Measurements from ENCODE around the gene CYP17A1.

The CYP17A1 gene

DNA sequence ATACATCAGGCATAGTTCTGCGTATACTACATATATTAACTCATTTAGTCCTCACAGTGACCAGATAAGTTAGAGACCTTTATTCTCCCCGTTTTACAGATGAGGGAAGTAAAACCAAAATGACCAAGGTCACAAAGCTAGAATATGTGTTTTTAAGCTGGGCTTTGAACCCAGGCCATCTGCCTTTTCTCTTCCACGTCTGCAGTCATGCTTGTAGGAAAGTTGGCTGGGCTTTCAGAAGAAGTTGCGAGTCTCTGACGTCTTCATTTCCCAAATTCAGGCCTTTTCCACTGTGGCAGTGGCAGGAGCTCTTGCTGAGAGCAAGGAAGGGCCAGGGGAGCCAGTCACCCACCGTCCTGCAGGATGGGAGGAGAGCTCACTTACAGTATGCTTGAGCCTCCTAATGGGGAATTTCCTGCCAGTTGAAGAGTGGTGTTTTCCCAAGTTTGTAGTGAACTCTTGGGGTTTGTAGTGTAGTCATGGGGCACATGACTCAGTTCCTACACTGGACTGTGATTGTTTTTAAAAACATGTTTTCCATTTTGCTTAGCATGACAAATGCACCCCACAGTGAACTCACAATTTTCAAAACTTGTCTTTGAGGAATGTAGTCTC lies 34.2 kb downstream of the CYP17A1 start:
- peak; percentile 51 for DNase-seq

DNA sequence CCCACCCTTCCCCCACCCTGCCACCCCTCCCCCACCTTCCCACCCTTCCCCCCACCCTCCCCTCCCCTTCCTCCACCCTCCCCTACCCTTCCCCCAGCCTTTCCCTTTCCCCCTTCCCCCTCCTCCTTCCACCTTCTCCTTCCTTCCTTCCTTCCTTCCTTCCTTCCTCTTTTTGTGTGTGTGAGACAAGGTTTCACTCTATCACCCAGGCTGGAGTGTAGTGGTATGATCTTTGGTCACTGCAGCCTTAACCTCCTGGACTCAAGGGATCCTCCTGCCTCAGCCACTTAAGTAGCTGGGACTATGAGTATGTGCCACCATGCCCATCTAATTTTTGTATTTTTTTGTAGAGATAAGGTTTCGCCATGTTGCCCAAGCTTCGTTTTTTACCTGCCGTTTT lies 35.2 kb downstream of the CYP17A1 start:
- DNase-seq, result no peak

DNA sequence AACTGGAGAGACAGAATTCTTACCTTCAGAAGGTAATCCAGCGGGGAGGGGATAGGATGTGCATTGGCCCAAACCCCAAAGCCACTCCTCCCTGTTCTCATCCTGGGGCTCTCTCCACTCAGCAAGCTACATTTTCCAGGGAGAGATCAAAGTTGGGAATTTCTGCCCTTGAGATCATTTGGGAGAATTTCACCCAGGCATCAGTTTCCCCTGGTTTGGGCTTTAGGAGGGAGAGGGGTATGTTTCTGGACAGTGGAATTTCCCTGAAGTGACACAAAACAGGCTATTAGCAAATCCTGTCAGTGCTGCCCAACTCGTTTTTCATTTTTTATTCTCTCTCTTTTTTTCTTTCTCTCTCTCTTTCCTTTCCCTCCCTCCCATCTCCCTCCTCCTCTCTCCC lies 35.7 kb downstream of the CYP17A1 start:
- DNase-seq, result no peak

DNA sequence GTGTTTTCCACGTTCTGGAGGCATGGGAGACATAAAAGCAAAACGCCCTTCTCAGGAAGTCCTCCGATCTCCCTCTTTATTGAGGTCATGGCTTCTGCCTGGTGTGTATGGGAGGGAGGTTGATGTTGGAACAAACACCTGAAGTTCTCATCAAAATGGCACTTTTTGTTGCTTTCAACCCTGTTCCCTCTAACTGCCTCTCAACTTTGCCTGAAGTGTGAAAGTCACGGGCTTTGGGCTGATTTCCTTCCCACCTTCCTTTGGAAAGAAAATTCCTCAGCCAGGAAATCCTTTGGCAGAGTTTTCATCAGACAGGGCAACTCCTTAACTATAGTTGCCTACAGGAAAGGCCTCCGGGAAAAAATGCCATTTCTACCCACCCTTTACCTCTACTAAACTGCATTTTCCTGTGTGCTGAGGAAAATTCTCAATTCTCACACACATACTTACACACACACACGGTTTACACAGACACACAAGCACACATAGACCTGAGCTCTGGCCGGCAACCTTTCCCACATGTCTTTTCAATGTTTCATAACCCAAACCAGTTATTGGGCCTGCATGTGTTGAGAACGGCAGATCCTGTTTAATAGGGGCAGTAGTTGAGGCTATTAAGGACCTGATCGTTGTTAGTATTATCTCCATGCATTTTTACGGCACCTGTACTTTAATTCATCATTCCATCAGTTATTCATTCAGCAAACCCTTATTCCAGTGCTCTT lies 36.4 kb downstream of the CYP17A1 start:
- no peak for DNase-seq

DNA sequence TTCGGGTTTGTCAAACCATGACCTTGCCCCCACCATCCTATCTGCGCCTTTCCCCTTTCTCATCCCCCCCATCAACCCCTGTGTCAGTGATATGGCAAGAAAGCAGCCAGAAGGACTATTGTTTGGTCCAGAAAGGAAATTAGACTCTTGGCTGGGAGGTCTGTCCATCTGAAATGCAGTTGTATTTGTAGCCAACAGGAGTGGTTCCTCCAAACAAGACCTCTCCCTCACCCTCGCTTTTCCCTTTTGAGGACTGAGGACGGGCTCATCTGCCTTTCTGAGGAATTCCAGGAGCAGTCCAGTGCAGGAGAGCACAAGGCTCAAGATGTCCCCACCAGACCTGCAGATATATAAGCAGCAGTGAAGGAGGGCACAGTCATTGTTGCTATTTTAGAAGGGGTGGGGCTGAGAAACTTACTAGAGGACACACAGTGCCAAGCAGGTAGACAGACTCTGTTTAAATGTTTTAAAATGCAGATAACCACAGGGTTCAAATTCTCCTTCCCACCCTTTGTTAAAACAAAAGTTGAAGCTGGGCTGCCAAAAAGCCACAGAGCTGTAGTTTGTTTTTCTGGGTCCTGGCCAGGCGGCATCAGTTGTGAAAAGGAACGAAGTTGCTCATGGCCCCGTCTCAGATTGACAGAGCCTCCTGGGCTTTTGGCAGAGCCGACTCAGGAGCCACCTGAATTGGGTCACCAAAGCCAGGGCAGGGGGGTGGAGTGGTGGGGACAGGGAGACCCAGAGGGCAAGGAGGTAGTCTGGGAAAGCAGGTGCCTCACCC lies 37.3 kb downstream of the CYP17A1 start:
- no peak for DNase-seq

DNA sequence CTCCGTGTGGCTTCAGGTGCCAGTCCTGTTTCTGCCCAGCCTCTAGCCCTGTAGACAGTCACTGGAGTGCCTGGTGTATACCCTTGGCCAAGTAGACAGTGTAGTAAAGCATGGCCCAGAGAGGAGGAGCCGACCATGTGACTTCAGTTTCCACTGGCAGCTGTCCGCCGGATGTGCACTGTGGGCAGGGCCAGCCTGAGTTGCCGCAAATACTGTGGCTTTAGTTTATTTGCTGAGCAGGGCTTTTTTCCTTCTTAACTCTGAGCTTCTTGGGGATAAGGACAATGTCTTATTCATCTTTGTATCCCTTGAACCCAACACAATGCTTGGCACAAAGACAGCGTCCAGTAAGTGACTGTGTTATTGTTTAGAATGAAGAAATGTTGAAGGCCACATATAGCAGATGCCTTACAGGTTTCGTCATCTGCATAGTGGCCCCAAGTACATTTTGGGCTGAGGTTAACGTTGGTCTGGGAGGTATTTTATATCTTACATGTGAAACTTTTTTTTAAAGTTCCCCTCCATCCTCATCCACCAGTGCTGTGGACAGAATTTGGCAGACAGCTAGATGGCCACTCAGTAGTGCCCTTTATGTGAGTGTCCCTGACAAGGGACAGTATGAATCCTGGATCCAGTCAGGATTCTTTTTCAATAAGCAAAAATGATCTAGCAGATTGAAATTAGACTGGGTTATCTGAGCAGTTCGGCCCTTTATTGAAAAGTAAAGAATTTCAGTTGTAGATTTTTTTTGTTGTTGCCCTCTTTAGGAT lies 40.6 kb downstream of the CYP17A1 start:
- DNase-seq, result peak; percentile 63

DNA sequence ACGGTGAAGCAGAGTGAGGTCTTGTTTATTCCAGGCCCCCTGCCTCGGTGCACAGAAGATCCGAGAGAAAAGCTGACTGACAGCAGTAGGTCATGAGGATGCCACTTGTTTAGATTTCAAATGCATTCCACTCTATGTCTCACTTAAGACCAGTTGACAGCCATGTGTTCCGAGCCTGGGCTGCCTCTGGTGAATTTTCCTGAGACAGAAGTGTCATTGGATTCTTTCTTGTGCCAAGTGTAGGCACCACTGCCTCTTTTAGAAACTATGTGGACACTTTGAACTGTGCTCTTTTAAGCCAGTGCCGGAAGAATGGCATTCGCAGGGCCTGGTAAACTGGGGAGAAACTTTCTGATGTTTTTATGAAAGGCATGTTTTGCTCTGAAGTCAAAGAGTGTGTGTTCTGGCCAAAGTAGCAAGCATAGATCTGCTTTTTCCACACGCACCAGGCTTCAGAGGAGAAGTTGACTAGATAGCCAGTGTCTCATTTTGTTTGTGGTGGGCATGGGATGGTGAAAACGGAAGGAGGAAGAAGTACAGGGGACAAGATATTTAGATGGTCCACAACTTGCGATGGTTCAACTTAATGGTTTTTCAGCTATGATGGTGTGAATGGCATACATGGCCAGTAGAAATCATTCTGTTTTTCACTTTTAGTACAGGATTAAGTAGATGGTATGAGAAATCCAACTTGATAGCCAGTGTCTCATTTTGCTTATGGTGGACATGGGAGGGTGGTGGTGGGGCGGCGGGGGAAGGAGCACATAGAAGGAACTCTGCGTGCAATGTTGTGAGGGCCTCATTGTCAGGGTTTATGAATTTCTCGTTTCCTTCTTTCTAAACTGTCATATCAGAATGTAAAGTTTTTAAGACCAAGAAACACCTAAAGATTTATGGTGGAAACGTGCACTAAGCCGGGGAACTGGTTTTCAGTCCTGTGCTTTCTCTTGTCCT lies 41.5 kb downstream of the CYP17A1 start:
- no peak for DNase-seq

DNA sequence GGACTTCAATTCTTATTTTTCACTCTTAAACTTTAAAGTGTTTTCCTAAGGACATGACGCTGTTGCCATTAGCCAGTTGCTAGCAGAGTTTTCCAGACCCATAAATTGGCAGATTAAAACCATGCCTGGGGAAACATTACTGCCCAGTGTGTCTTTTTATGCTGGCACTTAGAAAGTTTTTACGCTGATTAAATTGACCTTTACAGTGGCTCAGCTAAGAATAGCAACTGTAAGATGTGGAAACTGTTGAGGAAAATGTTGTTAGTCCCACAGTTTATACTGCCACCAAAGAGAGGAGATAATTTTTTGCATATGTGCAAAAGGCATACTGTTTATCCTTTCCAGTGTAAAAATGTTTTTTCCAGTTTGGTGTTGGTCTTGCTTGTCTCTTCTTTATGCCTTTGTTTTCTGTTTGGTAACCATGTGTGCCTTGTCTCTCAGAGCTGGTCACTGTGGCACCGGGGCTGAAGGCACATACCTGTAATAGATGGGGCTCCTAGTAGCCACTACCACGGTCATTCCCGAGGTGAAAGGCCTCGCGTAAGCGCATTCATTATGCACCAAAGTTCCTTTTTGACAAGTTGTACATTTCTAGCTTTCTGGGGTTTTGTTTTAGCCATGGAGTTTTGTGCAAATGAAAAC lies 45.3 kb downstream of the CYP17A1 start:
- no peak for DNase-seq

DNA sequence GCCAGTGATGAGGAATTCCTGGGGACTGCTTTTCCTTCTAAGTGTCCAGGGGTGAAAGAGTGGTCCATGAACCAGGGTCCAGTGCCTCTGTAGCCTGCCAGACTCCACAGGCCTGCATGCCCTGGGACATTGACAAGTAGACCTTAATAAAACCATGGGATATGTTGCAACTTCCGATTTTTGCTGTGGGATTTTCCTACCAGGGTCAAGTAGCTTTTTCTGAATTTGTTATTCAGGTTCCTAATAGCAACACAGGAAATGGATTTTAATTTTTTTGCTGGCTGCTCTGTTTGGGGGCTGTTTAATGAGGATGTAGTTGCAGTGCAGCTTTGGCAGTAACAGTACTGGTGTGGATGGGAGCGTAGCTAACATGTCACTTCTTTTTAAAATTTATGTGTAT lies 51.4 kb downstream of the CYP17A1 start:
- no peak for DNase-seq

DNA sequence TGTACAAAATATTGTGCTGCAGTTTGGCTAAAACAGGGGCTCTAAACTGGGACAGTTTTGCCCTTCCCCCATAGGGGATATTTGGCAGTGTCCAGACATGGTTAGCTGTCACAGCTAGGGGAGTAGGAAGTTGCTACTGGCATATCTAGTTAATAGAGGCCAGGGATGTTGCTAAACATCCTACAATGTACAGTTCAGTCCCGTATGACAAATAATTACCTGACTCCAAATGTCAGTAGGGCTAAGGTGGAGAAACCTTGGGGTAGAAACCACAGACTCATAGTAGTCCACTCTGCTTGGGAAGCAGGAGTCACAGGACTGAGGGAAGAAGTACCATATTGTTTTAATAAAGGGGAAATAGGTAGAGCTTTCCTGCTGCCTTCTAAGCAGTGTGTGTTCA lies 53.6 kb downstream of the CYP17A1 start:
- DNase-seq, result no peak

DNA sequence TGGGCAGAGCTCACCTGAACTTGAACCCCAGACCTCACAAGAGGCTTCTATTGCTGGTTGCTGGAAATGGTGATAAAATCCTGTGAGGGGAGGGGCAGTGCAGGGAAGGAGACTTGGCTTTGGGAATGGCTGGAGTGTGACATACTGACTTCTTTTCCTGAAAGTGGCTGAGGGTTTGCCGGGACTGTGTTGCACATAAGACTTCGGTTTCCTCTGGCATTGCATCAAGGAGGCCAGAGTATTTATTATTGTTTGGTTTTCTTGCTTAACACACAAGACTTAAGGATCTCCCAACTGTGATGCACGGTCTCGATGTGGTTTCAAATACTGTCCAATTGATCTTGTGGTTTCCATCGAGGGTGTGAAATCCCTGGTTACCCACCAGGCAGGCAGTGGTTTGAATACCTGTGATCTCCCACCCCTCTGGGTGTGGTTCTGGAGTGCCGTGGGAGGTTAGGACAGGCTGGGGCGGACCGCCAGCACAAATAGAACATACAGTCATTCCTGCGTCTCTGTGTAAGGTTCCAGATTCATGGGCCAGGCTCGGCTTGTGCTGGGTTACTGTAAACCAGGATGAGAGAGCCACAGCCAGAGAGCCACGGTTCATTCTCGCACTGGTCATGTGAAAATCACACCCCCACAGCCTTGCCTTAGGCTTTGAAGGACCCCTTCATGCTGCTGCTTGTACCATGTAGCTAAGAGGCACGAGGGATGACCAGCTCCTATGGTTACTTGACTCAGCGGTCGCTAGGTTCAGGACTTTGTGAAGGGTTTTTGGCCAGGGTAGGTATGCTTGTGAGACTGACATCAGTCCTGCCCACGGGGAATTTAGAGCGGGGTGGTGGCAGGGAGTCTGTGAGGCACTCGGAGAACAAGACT lies 54.3 kb downstream of the CYP17A1 start:
- no peak for DNase-seq

DNA sequence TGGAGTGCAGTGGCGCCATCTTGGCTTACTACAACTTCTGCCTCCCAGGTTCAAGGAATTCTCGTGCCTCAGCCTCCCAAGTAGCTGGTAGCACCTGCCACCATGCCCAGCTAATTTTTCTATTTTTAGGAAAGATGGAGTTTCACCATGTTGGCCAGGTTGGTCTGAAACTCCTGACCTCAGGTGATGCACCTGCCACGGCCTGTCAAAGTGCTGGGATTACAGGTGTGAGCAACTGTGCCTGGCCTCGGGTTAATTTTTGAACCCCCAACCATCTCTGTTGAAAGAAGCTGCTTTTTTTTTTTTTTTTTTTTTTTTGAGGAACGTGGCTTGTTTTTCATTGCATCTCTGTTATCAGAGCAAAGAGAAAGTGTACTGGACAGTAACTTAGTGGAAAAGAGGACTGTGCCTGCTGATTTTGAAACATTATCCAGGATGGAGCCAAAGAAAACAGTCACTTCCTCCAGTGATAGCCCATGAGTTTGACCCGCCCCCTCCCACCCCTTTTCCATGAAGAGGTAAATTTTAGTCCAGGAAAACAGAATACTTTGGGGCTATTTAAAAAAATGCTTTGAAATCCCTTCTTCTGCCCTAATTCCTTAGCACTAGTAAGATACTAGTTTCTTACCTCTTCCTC lies 55.2 kb downstream of the CYP17A1 start:
- DNase-seq, result no peak

DNA sequence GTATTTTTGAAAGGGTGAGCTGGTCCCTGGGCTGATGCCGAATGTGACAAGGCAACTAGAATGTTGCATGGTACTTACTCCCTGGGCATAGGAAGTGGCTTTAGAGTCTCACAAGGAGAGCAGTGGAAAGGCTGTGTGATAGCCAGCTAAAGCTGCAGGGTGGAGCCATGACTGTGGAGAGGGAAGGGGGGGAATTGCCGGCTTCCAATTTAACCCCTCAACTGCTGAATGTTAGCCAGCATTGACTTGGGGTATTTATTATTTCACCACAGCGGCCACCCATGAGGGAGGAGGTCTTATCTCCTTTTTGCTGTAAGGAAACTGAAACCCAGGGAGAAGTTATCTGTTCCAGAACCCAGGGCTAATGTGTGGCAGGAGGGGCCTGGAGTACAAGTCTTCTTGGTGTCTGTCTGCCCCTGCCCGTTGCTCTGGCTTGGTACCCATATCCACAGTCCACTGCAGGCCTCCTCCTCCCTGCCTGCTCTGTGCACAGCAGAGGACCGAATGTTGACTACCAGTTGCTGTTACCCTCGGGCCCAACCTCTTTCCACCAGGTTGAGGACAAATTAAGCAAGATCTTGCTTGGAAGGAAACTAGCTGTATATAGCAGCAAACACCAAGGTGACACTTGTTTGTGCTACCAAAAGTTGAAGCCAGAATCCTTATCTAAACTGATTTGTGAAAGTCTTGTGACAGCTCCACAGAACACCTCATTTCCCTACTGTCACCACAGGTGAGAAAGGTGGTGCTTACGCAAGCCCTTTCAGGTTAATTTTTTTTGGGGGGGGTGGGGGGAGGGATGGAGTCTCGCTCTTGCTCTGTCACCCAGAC lies 55.9 kb downstream of the CYP17A1 start:
- DNase-seq, result no peak

Measured in activated CD4-positive, alpha-beta T cell treated with anti-CD3 and anti-CD28 coated beads, Interleukin-10, Interleukin-2, amounts not matched to agents 100 ng/mL and 50 ng/mL, durations not matched to agents 16 hours and 8 hours (primary cell).